Measurements from ENCODE around the gene MRRF. TPM values are rescaled to one million over a fixed set of nuclear protein-coding genes. Genes with fewer than 3 reads are reported as not detected.

Gene MRRF
- total and polyA plus RNA-seq, 2 of the 4 experiments (the other 2 are of a cell fraction) = 32.1 to 38.0 TPM

DNA sequence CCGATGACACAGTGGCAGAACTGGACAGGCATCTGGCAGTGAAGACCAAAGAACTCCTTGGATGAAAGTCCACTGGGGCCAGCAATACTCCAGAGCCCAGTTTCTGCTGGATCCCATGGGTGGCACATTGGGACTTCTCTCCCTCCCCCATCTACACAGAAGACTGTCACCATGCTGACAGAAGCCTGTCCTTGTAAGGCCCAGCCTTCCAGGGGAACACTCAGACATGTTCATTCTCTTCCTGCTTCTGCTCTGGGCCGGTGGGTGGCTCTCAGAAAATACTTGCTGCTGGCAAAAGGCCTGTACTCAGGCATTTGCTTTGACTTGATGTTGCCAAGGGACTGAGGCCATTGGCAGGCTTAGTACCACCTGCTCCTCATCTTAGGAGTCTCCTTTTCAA is 57.9 kb downstream of the MRRF start:
- Histone ChIP-seq H3K36me3 (ENCODE audit: control insufficient read depth, insufficient read depth, low read length) (peaks cover 13% of the 10 kb centered on the region), H2AK5ac (ENCODE audit: low read depth, low read length) (no peak overlapping the region), H3K27ac (ENCODE audit: insufficient read depth, low read length) (no peak overlapping the region), H3K14ac (replicated peaks; ENCODE audit: low read depth, low read length) (no peak overlapping the region), H2BK20ac (ENCODE audit: low read depth, low read length) (no peak overlapping the region), H2BK5ac (ENCODE audit: low read depth, low read length, poor library complexity, severe bottlenecking) (no peak overlapping the region), H3K4me2 (ENCODE audit: low read depth, low read length) (no peak overlapping the region), H4K20me1 (ENCODE audit: insufficient read depth, low read length) (peaks cover 11% of the 10 kb centered on the region; the same call in 1 of the 2 replicates), H3K23ac (ENCODE audit: low read depth, low read length) (no peak overlapping the region), H2BK15ac (ENCODE audit: low read depth, low read length) (no peak overlapping the region), H4K91ac (ENCODE audit: insufficient read depth, low read depth, low read length) (no peak overlapping the region), H3K56ac (ENCODE audit: extremely low read depth, insufficient read depth, low read length) (no peak overlapping the region), H4K5ac (ENCODE audit: low read depth, low read length) (no peak overlapping the region), H3K18ac (ENCODE audit: low read depth, low read length) (no peak overlapping the region), H3K79me1 (ENCODE audit: low read depth in 1 of 2, low read length in 2 of 2) (peaks cover 0 to 4% of the 10 kb centered on the region in 2 experiments; a peak in 1 of 4 replicates), H2AFZ (replicated peaks; ENCODE audit: low read length, poor library complexity) (no peak overlapping the region), H3K4me1 (ENCODE audit: control insufficient read depth, insufficient read depth, low read length) (peaks cover 11% of the 10 kb centered on the region), H3K9ac (ENCODE audit: low read depth, low read length) (no peak overlapping the region), H2BK120ac (ENCODE audit: low read depth, low read length) (no peak overlapping the region), H3K9me1 (ENCODE audit: insufficient read depth, low read length) (peaks cover 16% of the 10 kb centered on the region), H3K27me3 (ENCODE audit: control insufficient read depth, insufficient read depth, low read length) (no peaks in the 10 kb centered on the region), H4K8ac (ENCODE audit: low read depth in 2 of 2, low read length in 2 of 2) (no peak overlapping the region), H2AK9ac (replicated peaks; ENCODE audit: low read depth, low read length, poor library complexity) (no peak overlapping the region), H3K4me3 (ENCODE audit: insufficient read depth, low read depth, low read length) (no peak overlapping the region), H3K4ac (ENCODE audit: low read depth, low read length) (no peak overlapping the region), H3K9me3 (ENCODE audit: control insufficient read depth, insufficient read depth, low read length) (no peaks in the 10 kb centered on the region)
- ATAC-seq (ENCODE audit: low read depth) (no peak), DNase-seq (no peak)
- POLR2A ChIA-PET (ENCODE audit: unreplicated experiment) = no interaction called here
- CTCF ChIA-PET = no interaction called here
- WGBS, 2 experiments (ENCODE audit: extremely low coverage in 2 of 2, insufficient read length in 1 of 2) = no CpG with 5 or more reads among the region's 2 CpGs
- BruUV-seq (replicated peaks) = no TSS peak
- in situ Hi-C loops (cut with MboI; ENCODE audit: low sequenced_read_pairs) (no loop called here), intact Hi-C loops (cut with micrococcal nuclease) (no loop called here), dilution Hi-C loops (cut with HindIII; ENCODE audit: low sequenced_read_pairs, unreplicated experiment) (no loop called here)
- TF ChIP-seq NFE2L2 (IDR thresholded peaks at IDR 0.05; ENCODE audit: low read depth, low read length) (no peak), RAD21 (IDR thresholded peaks at IDR 0.05; ENCODE audit: low read length) (no peak), RFX5 (IDR thresholded peaks at IDR 0.05; ENCODE audit: low read depth, low read length) (no peak), MXI1 (IDR thresholded peaks at IDR 0.05; ENCODE audit: borderline replicate concordance, low read depth, low read length) (no peak), MAFK (IDR thresholded peaks at IDR 0.05; ENCODE audit: low read depth, low read length) (no peak), SMC3 (IDR thresholded peaks at IDR 0.05; ENCODE audit: low read depth, low read length) (no peak), USF2 (IDR thresholded peaks at IDR 0.05; ENCODE audit: low read depth, low read length) (no peak), BHLHE40 (IDR thresholded peaks at IDR 0.05; ENCODE audit: low read depth, low read length) (no peak), MAZ (IDR thresholded peaks at IDR 0.05; ENCODE audit: borderline replicate concordance, low read depth, low read length) (no peak), CEBPB (IDR thresholded peaks at IDR 0.05; ENCODE audit: low read depth, low read length) (no peak), FOS (IDR thresholded peaks at IDR 0.05; ENCODE audit: low read depth, low read length) (no peak), POLR2A (IDR thresholded peaks at IDR 0.05; ENCODE audit: low read depth, low read length) (no peak), RCOR1 (IDR thresholded peaks at IDR 0.05; ENCODE audit: insufficient replicate concordance, low read length) (no peak), CHD1 (IDR thresholded peaks at IDR 0.05; ENCODE audit: low read depth, low read length) (no peak)
- TF ChIP-seq, protein P1, sequence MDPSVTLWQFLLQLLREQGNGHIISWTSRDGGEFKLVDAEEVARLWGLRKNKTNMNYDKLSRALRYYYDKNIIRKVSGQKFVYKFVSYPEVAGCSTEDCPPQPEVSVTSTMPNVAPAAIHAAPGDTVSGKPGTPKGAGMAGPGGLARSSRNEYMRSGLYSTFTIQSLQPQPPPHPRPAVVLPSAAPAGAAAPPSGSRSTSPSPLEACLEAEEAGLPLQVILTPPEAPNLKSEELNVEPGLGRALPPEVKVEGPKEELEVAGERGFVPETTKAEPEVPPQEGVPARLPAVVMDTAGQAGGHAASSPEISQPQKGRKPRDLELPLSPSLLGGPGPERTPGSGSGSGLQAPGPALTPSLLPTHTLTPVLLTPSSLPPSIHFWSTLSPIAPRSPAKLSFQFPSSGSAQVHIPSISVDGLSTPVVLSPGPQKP (IDR thresholded peaks at IDR 0.05; ENCODE audit: borderline replicate concordance, low read depth, low read length) = no peak
- TF ChIP-seq, protein P2, sequence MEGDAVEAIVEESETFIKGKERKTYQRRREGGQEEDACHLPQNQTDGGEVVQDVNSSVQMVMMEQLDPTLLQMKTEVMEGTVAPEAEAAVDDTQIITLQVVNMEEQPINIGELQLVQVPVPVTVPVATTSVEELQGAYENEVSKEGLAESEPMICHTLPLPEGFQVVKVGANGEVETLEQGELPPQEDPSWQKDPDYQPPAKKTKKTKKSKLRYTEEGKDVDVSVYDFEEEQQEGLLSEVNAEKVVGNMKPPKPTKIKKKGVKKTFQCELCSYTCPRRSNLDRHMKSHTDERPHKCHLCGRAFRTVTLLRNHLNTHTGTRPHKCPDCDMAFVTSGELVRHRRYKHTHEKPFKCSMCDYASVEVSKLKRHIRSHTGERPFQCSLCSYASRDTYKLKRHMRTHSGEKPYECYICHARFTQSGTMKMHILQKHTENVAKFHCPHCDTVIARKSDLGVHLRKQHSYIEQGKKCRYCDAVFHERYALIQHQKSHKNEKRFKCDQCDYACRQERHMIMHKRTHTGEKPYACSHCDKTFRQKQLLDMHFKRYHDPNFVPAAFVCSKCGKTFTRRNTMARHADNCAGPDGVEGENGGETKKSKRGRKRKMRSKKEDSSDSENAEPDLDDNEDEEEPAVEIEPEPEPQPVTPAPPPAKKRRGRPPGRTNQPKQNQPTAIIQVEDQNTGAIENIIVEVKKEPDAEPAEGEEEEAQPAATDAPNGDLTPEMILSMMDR (conservative IDR thresholded peaks at IDR 0.05; ENCODE audit: low read depth, low read length) = no peak

Measured in IMR-90 (cell line).